ENCODE results near the gene CROCC2. TPM values are rescaled to one million over a fixed set of nuclear protein-coding genes. Genes with fewer than 3 reads are reported as not detected.

Gene CROCC2
- total and polyA plus RNA-seq, 2 of the 13 experiments (the other 11 are each of a cell fraction or from before 2014, with no cell fraction given) = not detected

DNA sequence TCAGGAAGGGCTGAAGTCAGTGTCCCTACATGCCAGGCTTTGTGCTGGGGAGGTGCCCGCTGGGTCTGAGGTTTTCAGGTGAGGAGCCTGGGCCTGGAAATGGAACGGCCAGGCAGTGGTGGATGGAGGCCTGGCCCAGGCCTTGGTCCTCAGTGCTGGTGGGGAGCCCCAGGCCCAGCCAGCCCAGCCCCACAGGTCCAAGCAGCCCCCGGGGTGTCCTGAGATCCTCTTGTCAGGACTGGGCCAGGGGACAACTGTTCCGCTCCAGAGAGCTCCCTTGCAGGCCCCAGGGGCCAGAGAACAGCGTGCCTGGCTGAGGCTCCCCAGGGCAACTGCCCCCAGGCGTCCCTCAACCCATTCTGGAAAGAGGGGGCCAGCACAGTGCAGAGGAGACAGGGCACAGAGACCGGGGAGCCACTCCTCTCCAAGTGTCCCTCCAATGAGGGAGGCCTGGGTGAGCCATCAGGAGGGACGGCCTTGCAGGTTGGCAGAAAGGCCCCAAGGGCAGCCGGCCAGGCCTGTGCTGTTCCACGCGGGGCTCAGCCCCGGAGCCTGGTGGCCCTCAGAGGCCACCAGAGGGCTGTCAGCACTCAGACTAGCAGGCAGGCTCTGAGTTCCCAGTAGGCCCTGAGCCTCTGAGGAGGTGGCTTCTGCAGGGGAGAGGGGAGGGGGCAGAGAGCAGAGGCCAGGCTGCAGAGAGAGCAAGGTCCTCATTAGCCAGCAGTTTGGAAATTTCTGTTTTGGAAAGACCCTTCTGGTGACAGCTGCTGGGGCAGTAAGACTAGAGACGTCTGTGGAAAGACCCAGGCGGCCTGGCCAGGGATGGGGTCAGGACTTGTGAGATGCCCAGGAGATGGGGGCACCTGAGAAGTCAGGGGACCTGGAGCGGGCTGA is 62.8 kb downstream of the CROCC2 start (continued):
- TF ChIP-seq, protein P1, sequence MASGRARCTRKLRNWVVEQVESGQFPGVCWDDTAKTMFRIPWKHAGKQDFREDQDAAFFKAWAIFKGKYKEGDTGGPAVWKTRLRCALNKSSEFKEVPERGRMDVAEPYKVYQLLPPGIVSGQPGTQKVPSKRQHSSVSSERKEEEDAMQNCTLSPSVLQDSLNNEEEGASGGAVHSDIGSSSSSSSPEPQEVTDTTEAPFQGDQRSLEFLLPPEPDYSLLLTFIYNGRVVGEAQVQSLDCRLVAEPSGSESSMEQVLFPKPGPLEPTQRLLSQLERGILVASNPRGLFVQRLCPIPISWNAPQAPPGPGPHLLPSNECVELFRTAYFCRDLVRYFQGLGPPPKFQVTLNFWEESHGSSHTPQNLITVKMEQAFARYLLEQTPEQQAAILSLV (CRISPR knock-in tag; IDR thresholded peaks at IDR 0.05; ENCODE audit: borderline replicate concordance) = 0 out of 2 replicates have a peak, but pooled peaks have one; percentile 41
- TF ChIP-seq ZNF496 (CRISPR knock-in tag; IDR thresholded peaks at IDR 0.05; ENCODE audit: insufficient replicate concordance) = no peak
- peak; percentile 66 for TF ChIP-seq ZMYM3 (CRISPR knock-in tag; IDR thresholded peaks at IDR 0.05)
- no peak for TF ChIP-seq SAFB2 (CRISPR knock-in tag; IDR thresholded peaks at IDR 0.05; ENCODE audit: borderline replicate concordance, low read depth)
- 0 out of 2 replicates have a peak, but pooled peaks have one; percentile 44 for TF ChIP-seq TOE1 (CRISPR knock-in tag; IDR thresholded peaks at IDR 0.05)
- TF ChIP-seq, protein P2, sequence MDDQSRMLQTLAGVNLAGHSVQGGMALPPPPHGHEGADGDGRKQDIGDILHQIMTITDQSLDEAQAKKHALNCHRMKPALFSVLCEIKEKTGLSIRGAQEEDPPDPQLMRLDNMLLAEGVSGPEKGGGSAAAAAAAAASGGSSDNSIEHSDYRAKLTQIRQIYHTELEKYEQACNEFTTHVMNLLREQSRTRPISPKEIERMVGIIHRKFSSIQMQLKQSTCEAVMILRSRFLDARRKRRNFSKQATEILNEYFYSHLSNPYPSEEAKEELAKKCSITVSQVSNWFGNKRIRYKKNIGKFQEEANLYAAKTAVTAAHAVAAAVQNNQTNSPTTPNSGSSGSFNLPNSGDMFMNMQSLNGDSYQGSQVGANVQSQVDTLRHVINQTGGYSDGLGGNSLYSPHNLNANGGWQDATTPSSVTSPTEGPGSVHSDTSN (CRISPR knock-in tag; IDR thresholded peaks at IDR 0.05; ENCODE audit: borderline replicate concordance) = no peak
- TF ChIP-seq ZNF180 (CRISPR knock-in tag; IDR thresholded peaks at IDR 0.05; ENCODE audit: borderline replicate concordance, low read depth) = no peak
- TF ChIP-seq, protein P3, sequence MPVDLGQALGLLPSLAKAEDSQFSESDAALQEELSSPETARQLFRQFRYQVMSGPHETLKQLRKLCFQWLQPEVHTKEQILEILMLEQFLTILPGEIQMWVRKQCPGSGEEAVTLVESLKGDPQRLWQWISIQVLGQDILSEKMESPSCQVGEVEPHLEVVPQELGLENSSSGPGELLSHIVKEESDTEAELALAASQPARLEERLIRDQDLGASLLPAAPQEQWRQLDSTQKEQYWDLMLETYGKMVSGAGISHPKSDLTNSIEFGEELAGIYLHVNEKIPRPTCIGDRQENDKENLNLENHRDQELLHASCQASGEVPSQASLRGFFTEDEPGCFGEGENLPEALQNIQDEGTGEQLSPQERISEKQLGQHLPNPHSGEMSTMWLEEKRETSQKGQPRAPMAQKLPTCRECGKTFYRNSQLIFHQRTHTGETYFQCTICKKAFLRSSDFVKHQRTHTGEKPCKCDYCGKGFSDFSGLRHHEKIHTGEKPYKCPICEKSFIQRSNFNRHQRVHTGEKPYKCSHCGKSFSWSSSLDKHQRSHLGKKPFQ (CRISPR knock-in tag; IDR thresholded peaks at IDR 0.05; ENCODE audit: insufficient replicate concordance) = no peak
- TF ChIP-seq, protein P4, sequence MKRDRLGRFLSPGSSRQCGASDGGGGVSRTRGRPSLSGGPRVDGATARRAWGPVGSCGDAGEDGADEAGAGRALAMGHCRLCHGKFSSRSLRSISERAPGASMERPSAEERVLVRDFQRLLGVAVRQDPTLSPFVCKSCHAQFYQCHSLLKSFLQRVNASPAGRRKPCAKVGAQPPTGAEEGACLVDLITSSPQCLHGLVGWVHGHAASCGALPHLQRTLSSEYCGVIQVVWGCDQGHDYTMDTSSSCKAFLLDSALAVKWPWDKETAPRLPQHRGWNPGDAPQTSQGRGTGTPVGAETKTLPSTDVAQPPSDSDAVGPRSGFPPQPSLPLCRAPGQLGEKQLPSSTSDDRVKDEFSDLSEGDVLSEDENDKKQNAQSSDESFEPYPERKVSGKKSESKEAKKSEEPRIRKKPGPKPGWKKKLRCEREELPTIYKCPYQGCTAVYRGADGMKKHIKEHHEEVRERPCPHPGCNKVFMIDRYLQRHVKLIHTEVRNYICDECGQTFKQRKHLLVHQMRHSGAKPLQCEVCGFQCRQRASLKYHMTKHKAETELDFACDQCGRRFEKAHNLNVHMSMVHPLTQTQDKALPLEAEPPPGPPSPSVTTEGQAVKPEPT (CRISPR knock-in tag; IDR thresholded peaks at IDR 0.05; ENCODE audit: low read depth) = peak; percentile 81; the same call in 1 of the 2 replicates
- TF ChIP-seq SP4 (CRISPR knock-in tag; IDR thresholded peaks at IDR 0.05) = peak; percentile 76; the same call in 1 of the 2 replicates
- TF ChIP-seq BRD4 (CRISPR knock-in tag; IDR thresholded peaks at IDR 0.05) = 0 out of 2 replicates have a peak, but pooled peaks have one; percentile 36
- peak; percentile 60 for TF ChIP-seq MED1 (CRISPR knock-in tag; IDR thresholded peaks at IDR 0.05)
- no peak for TF ChIP-seq ZNF878 (CRISPR knock-in tag; IDR thresholded peaks at IDR 0.05)
- 0 out of 2 replicates have a peak, but pooled peaks have one; percentile 32 for TF ChIP-seq ZNF709 (CRISPR knock-in tag; IDR thresholded peaks at IDR 0.05)
- TF ChIP-seq, protein P5, sequence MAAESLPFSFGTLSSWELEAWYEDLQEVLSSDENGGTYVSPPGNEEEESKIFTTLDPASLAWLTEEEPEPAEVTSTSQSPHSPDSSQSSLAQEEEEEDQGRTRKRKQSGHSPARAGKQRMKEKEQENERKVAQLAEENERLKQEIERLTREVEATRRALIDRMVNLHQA (CRISPR knock-in tag; IDR thresholded peaks at IDR 0.05) = no peak
- TF ChIP-seq, protein P6, sequence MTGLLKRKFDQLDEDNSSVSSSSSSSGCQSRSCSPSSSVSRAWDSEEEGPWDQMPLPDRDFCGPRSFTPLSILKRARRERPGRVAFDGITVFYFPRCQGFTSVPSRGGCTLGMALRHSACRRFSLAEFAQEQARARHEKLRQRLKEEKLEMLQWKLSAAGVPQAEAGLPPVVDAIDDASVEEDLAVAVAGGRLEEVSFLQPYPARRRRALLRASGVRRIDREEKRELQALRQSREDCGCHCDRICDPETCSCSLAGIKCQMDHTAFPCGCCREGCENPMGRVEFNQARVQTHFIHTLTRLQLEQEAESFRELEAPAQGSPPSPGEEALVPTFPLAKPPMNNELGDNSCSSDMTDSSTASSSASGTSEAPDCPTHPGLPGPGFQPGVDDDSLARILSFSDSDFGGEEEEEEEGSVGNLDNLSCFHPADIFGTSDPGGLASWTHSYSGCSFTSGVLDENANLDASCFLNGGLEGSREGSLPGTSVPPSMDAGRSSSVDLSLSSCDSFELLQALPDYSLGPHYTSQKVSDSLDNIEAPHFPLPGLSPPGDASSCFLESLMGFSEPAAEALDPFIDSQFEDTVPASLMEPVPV (CRISPR knock-in tag; IDR thresholded peaks at IDR 0.05) = no peak; the same call in 1 of the 2 replicates
- TF ChIP-seq, protein P7, sequence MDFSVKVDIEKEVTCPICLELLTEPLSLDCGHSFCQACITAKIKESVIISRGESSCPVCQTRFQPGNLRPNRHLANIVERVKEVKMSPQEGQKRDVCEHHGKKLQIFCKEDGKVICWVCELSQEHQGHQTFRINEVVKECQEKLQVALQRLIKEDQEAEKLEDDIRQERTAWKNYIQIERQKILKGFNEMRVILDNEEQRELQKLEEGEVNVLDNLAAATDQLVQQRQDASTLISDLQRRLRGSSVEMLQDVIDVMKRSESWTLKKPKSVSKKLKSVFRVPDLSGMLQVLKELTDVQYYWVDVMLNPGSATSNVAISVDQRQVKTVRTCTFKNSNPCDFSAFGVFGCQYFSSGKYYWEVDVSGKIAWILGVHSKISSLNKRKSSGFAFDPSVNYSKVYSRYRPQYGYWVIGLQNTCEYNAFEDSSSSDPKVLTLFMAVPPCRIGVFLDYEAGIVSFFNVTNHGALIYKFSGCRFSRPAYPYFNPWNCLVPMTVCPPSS (IDR thresholded peaks at IDR 0.05) = no peak
- no peak for TF ChIP-seq JUNB (CRISPR knock-in tag; IDR thresholded peaks at IDR 0.05; ENCODE audit: borderline replicate concordance)

All from HepG2 (cell line).